ENCODE measurements around the gene TM9SF4.
A peak's percentile ranks its signal among the peaks of the same experiment; 100 is the strongest.

Gene TM9SF4

DNA sequence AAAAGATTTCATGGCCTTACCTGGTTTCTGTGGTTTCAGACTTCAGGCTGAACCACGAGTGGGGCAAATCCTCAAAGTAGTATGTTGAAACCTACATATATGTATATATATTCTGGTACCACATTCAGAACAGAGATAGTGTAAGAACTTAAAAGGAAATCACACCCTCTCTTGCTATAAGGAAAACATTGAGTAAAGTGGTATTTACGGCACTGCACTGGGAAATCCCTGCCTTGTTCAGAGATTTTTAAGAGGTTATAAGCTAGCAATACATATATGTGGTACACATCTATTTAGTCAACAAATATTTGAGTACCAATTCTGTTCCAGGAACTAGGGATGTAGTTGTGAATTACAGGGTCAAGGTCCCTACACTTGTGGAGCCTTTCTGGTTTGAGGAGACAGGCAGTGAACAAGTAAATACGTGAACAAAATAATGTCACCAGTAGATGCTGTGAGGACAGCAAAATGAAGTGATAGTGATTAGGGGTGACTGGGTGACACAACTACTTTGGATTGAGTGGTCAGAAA, 1.7 kb downstream of the TM9SF4 start:
- DNase-seq (ENCODE audit: insufficient read length, low spot score) (no peak), FAIRE-seq (no peak)
- TF ChIP-seq, protein P1, sequence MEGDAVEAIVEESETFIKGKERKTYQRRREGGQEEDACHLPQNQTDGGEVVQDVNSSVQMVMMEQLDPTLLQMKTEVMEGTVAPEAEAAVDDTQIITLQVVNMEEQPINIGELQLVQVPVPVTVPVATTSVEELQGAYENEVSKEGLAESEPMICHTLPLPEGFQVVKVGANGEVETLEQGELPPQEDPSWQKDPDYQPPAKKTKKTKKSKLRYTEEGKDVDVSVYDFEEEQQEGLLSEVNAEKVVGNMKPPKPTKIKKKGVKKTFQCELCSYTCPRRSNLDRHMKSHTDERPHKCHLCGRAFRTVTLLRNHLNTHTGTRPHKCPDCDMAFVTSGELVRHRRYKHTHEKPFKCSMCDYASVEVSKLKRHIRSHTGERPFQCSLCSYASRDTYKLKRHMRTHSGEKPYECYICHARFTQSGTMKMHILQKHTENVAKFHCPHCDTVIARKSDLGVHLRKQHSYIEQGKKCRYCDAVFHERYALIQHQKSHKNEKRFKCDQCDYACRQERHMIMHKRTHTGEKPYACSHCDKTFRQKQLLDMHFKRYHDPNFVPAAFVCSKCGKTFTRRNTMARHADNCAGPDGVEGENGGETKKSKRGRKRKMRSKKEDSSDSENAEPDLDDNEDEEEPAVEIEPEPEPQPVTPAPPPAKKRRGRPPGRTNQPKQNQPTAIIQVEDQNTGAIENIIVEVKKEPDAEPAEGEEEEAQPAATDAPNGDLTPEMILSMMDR (IDR thresholded peaks at IDR 0.05; ENCODE audit: insufficient read depth, missing control alignments), result no peak

DNA sequence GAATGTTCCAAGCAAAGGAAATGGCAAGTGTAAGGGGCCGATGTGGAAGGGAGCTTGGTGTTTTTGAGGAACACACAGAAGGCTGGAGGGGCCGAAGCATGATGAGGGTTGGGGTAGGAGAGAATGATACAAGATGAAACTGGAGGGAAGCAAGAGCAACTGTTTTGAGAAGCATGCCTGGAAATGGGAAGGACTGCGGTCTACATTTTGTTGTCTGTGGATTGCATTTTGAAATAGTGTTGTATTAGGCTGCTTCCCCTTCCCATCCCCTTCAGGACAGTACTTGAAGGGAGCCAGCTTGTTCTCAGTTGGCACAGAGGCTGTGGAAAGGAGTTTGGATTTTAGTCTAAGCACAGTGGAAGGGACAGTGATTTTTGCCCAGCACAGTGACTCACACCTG, 2.2 kb downstream of the TM9SF4 start:
- DNase-seq (ENCODE audit: insufficient read length, low spot score) (no peak), FAIRE-seq (no peak)
- TF ChIP-seq, protein P1 (IDR thresholded peaks at IDR 0.05; ENCODE audit: insufficient read depth, missing control alignments), result no peak

DNA sequence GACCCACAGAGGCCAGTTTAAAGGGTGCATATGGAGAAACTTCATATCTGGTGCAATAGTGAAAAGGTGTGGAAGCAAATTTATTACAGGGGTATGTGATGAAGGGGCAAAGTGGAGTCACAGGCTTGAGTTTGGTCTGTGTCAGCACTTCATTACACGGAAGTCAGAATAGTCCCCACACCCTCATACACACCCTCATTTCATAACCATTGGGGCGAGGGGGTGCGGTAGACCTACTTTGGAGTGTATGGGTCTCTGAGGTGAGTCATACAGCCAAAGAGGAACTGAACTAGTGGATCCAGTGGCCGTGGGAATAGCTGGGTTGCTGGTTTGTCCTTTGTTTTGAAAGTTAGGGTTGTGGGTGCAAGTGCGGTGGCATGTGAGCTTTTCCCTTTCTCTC, 3.3 kb downstream of the TM9SF4 start:
- FAIRE-seq (no peak), DNase-seq (ENCODE audit: insufficient read length, low spot score) (no peak)
- TF ChIP-seq, protein P1 (IDR thresholded peaks at IDR 0.05; ENCODE audit: insufficient read depth, missing control alignments), result no peak

DNA sequence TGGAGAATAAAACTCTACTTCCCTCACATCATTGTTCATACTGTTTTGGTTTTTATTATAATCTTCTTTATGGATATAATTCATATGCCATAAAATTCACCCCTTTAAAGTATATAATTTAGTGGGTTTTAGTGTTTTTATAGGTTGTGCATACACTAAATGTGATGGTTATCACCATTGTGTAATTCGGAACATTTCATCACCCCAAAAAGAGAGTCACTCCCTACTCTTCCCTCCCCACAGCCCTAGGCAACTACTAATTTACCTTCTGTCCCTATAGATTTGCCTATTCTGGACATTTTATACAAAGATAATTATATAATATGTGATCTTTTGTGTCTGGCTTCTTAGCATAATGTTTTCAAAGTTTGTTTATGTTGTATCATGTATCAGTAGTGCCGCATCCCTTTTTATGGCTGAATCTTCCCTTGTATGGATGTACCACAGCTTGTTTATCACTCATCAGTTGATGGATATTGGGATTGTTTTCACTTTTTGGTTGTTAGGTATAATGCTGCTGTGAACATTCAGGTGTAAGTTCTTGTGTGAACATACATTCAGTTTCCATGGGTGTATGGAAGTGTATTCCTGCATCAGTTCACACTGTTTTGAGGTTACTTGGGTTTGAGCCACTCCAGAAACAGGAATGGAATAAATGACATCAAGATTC, 4.2 kb downstream of the TM9SF4 start:
- no peak for FAIRE-seq
- TF ChIP-seq, protein P1 (IDR thresholded peaks at IDR 0.05; ENCODE audit: insufficient read depth, missing control alignments), result no peak
- DNase-seq (ENCODE audit: insufficient read length, low spot score), result no peak

DNA sequence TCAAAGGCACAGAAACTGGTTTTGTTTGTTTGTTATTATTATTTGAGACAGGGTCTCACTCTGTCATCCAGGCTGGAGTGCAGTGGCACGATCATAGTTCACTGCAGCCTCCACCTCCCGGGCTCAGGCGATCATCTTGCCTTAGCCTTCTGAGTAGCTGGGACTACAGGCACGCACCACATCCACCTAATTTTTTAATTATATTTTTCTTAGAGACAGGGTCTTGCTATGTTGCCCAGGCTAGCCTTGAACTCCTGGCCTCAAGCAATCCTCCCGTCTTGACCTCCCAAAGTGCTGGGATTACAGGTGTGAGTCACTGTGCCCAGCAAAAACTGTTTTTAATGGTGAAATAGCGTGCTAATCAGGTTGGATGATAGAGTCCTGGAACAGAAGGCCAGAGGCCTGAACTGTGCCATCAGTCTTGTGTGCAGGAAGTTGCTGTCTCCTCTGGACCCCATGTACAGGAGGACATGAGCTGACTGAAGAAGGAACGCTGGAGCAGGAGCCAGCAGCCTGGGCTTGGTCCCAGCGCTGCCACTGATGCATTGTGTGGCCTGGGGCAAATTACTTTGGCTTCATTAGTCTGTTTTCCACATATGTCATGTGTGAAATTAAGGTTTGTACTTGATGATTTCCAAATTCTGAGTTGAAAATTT, 4.9 kb downstream of the TM9SF4 start:
- DNase-seq (ENCODE audit: insufficient read length, low spot score) (no peak), FAIRE-seq (no peak)
- TF ChIP-seq, protein P1 (IDR thresholded peaks at IDR 0.05; ENCODE audit: insufficient read depth, missing control alignments), result no peak

DNA sequence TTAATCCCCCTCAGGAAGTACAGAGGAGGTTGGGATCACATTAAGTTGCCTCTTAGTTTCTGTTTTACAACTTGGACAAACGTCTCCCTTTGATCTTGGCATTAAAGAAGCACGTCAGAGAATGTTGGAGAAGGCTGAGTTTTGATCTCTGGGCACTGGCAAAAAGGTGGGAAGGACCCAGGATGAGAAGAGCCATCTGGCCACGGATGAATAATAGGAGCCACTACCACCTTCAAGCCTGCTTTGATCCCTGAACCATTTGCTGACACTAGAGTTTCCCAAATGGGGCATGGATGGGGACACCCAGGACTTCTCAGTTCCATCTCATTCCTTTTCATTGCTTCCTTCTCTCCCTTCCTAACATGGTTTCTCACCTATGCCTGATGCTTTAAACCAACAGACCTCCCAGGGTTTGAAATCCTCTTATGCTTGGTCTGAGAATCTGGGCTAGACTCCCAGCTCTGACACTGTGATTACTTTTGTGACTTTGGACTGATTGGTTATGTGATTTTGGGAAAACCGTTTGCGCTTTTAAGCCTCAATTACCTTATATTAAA, 5.8 kb downstream of the TM9SF4 start:
- FAIRE-seq (no peak), DNase-seq (ENCODE audit: insufficient read length, low spot score) (peak; percentile 46)
- TF ChIP-seq, protein P1 (IDR thresholded peaks at IDR 0.05; ENCODE audit: insufficient read depth, missing control alignments), result no peak
